Measurements from ENCODE around the gene HHAT. TPM values are rescaled to one million over a fixed set of nuclear protein-coding genes. Genes with fewer than 3 reads are reported as not detected.

HHAT gene
- polyA plus RNA-seq, 3 donors, result 1.1 to 1.6 (median 1.5) TPM

- H3K27me3 Mint-ChIP-seq (ENCODE audit: low read depth in 3 of 3), result peaks cover 0 to 2% (median 1%) of the 10 kb centered on the region in 3 donors
- Histone ChIP-seq H3K27me3 (ENCODE audit: control insufficient read depth in 2 of 2, insufficient read depth in 2 of 2, low read length in 2 of 2) (no peaks in the 10 kb centered on the region), H2AFZ (ENCODE audit: insufficient read depth, low read depth, low read length, poor library complexity, severe bottlenecking) (no peak overlapping the region), H3K9ac (ENCODE audit: insufficient read depth, low read length, poor library complexity, severe bottlenecking) (no peak overlapping the region), H3K4me3 (replicated peaks in 1 of 3; ENCODE audit: low read depth in 2 of 3, low read length in 3 of 3) (no peak overlapping the region), H3K79me2 (ENCODE audit: insufficient read depth, low read length) (no peaks in the 10 kb centered on the region), H4K20me1 (ENCODE audit: insufficient read depth, low read length) (no peaks in the 10 kb centered on the region), H3K4me2 (replicated peaks; ENCODE audit: extremely low read depth, low read length, poor library complexity, severe bottlenecking) (no peak overlapping the region), H3K36me3 (replicated peaks in 1 of 2; ENCODE audit: control insufficient read depth in 1 of 2, insufficient read depth in 2 of 2, low read length in 2 of 2) (no peaks in the 10 kb centered on the region), H3K9me3 (replicated peaks in 1 of 2; ENCODE audit: control insufficient read depth in 1 of 2, insufficient read depth in 1 of 2, low read length in 2 of 2) (no peaks in the 10 kb centered on the region), H3K4me1 (ENCODE audit: control insufficient read depth in 1 of 2, insufficient read depth in 2 of 2, low read length in 2 of 2) (no peaks in the 10 kb centered on the region), H3K27ac (ENCODE audit: low read depth in 1 of 2, low read length in 2 of 2) (no peak overlapping the region)
- WGBS (ENCODE audit: insufficient coverage), result 92% methylated on average over 4 of the region's 7 CpGs
- peaks cover 0 to 6% (median 2%) of the 10 kb centered on the region in 7 donors for H3K9me3 Mint-ChIP-seq
- no peak for DNase-seq
- H3K27ac Mint-ChIP-seq, result no peak overlapping the region
- TF ChIP-seq, protein P1, sequence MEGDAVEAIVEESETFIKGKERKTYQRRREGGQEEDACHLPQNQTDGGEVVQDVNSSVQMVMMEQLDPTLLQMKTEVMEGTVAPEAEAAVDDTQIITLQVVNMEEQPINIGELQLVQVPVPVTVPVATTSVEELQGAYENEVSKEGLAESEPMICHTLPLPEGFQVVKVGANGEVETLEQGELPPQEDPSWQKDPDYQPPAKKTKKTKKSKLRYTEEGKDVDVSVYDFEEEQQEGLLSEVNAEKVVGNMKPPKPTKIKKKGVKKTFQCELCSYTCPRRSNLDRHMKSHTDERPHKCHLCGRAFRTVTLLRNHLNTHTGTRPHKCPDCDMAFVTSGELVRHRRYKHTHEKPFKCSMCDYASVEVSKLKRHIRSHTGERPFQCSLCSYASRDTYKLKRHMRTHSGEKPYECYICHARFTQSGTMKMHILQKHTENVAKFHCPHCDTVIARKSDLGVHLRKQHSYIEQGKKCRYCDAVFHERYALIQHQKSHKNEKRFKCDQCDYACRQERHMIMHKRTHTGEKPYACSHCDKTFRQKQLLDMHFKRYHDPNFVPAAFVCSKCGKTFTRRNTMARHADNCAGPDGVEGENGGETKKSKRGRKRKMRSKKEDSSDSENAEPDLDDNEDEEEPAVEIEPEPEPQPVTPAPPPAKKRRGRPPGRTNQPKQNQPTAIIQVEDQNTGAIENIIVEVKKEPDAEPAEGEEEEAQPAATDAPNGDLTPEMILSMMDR (IDR thresholded peaks at IDR 0.05), result no peak
- H3K36me3 Mint-ChIP-seq, result no peaks in the 10 kb centered on the region
- no peaks in the 10 kb centered on the region for H3K4me1 Mint-ChIP-seq
- intact Hi-C loops (cut with micrococcal nuclease), result no loop called here
- no peak overlapping the region for H3K4me3 Mint-ChIP-seq
These were observed 383.3 kb downstream of the HHAT start for GRCh38 chr1:210711825-210712612.

DNA sequence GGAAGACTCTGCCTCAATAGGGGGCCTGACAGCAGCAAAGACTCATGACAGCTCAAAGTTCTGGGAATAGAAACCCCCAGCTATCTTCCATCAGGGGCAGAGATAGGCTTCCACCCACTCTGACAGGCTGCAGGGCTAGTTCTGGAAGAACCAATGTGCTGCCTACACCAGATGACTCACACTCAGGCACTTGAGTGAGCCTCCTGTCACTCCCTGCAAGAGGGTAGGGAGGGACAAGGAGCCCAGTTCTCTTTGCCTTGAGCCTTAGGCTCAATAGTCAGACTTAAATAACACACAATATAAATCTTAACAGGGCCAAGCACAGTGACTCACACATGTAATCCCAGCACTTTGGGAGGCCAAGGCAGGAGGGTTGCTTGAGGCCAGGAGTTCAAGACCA, 386.4 kb downstream of the HHAT start:
- no peaks in the 10 kb centered on the region for H3K79me2 ChIP-seq (ENCODE audit: insufficient read depth, low read length)
- intact Hi-C loops (cut with micrococcal nuclease), result no loop called here
- H3K4me1 ChIP-seq (ENCODE audit: control insufficient read depth in 1 of 2, insufficient read depth in 2 of 2, low read length in 2 of 2), result no peaks in the 10 kb centered on the region
- peaks cover 0 to 2% (median 2%) of the 10 kb centered on the region in 3 donors for H3K27me3 Mint-ChIP-seq (ENCODE audit: low read depth in 3 of 3)
- H3K27ac ChIP-seq (ENCODE audit: low read depth in 1 of 2, low read length in 2 of 2), result no peak overlapping the region
- DNase-seq, result no peak
- no peaks in the 10 kb centered on the region for H3K27me3 ChIP-seq (ENCODE audit: control insufficient read depth in 2 of 2, insufficient read depth in 2 of 2, low read length in 2 of 2)
- no peak overlapping the region for H3K4me3 Mint-ChIP-seq
- H3K4me3 ChIP-seq (replicated peaks in 1 of 3; ENCODE audit: low read depth in 2 of 3, low read length in 3 of 3), result no peak overlapping the region
- H3K9ac ChIP-seq (ENCODE audit: insufficient read depth, low read length, poor library complexity, severe bottlenecking), result no peak overlapping the region
- H4K20me1 ChIP-seq (ENCODE audit: insufficient read depth, low read length), result no peaks in the 10 kb centered on the region
- no peaks in the 10 kb centered on the region for H3K4me1 Mint-ChIP-seq
- TF ChIP-seq, protein P1 (IDR thresholded peaks at IDR 0.05), result no peak
- H3K36me3 ChIP-seq (replicated peaks in 1 of 2; ENCODE audit: control insufficient read depth in 1 of 2, insufficient read depth in 2 of 2, low read length in 2 of 2), result no peaks in the 10 kb centered on the region
- H3K9me3 ChIP-seq (replicated peaks in 1 of 2; ENCODE audit: control insufficient read depth in 1 of 2, insufficient read depth in 1 of 2, low read length in 2 of 2), result no peaks in the 10 kb centered on the region
- H3K9me3 Mint-ChIP-seq, result peaks cover 0 to 6% (median 1%) of the 10 kb centered on the region in 7 donors
- no peaks in the 10 kb centered on the region for H3K36me3 Mint-ChIP-seq
- H3K4me2 ChIP-seq (replicated peaks; ENCODE audit: extremely low read depth, low read length, poor library complexity, severe bottlenecking), result no peak overlapping the region
- H3K27ac Mint-ChIP-seq, result no peak overlapping the region
- no peak overlapping the region for H2AFZ ChIP-seq (ENCODE audit: insufficient read depth, low read depth, low read length, poor library complexity, severe bottlenecking)
